HG03039 (cell line): ENCODE measurements around the gene SLC39A11.
"Not testable (repeated sequence)": the region's sequence is repeated elsewhere in the genome, so short reads cannot be mapped to it uniquely, and the experiment has no call there.

ENCODE experiments used
- ATAC-seq: cut with Tn5 transposase; IDR thresholded peaks from one replicate; pipeline ENCODE4 v1.9.1; 2021; ENCODE audit warnings: mild to moderate bottlenecking, moderate library complexity; ENCODE audit not compliant: unreplicated experiment

SLC39A11 gene

GRCh38 chr17:72928454-72929136 is 163.9 kb downstream of the SLC39A11 start:
- ATAC-seq: no peak

- no peak for ATAC-seq
These were observed 164.7 kb downstream of the SLC39A11 start for GRCh38 chr17:72927760-72928159.

GRCh38 chr17:72927146-72927545 is 165.3 kb downstream of the SLC39A11 start:
- no peak for ATAC-seq

GRCh38 chr17:72926171-72926570 is 166.3 kb downstream of the SLC39A11 start:
- ATAC-seq: no peak

GRCh38 chr17:72924196-72924595 is 168.3 kb downstream of the SLC39A11 start:
- no peak for ATAC-seq

- ATAC-seq: no peak
These were observed 170.3 kb downstream of the SLC39A11 start for GRCh38 chr17:72922219-72922618.

GRCh38 chr17:72921347-72922054 is 171.0 kb downstream of the SLC39A11 start:
- ATAC-seq: no peak

GRCh38 chr17:72920513-72920912 is 172.0 kb downstream of the SLC39A11 start:
- ATAC-seq: no peak

GRCh38 chr17:72916991-72917390 is 175.5 kb downstream of the SLC39A11 start:
- ATAC-seq: no peak

GRCh38 chr17:72915625-72916081 is 176.8 kb downstream of the SLC39A11 start:
- no peak for ATAC-seq

- no peak for ATAC-seq
These were observed 179.3 kb downstream of the SLC39A11 start for GRCh38 chr17:72913142-72913682.

- ATAC-seq: no peak
These were observed 186.2 kb downstream of the SLC39A11 start for GRCh38 chr17:72906306-72906705.

GRCh38 chr17:72903522-72903921 is 189.0 kb downstream of the SLC39A11 start:
- no peak for ATAC-seq

- no peak for ATAC-seq
These were observed 190.8 kb downstream of the SLC39A11 start for GRCh38 chr17:72901657-72902056.

GRCh38 chr17:72901083-72901482 is 191.4 kb downstream of the SLC39A11 start:
- no peak for ATAC-seq

GRCh38 chr17:72900654-72900971 is 191.9 kb downstream of the SLC39A11 start:
- no peak for ATAC-seq

- ATAC-seq: no peak
These were observed 193.8 kb downstream of the SLC39A11 start for GRCh38 chr17:72898725-72899124.

GRCh38 chr17:72896288-72896687 is 196.2 kb downstream of the SLC39A11 start:
- ATAC-seq: not testable (repeated sequence)

- ATAC-seq: no peak
These were observed 200.9 kb downstream of the SLC39A11 start for GRCh38 chr17:72891627-72892026.

- no peak for ATAC-seq
These were observed 201.8 kb downstream of the SLC39A11 start for GRCh38 chr17:72890711-72891110.

- ATAC-seq: no peak
These were observed 204.6 kb downstream of the SLC39A11 start for GRCh38 chr17:72887917-72888316.

- ATAC-seq: no peak
These were observed 205.2 kb downstream of the SLC39A11 start for GRCh38 chr17:72887322-72887721.
